Activated CD8-positive, alpha-beta T cell treated with anti-CD3 and anti-CD28 coated beads for 36 hours (primary cell): ENCODE results near the gene PPP1R15A. TPM values are rescaled to one million over a fixed set of nuclear protein-coding genes. Genes with fewer than 3 reads are reported as not detected.

Experiments
- ATAC-seq: fragments of 200-7000 bp; cut with Tn5 transposase; one replicate; pipeline ENCODE4 v1.10.0; 2021; ENCODE audit warnings: mild to moderate bottlenecking, moderate library complexity
- CTCF ChIA-PET: fragments of 350-600 bp; sonication (Branson Sonifier 250); formaldehyde crosslinking; loops from one replicate; lab custom pipeline; 2021; ENCODE audit warnings: antibody characterized with exemption; lab: Charles Lee
- POLR2A ChIA-PET: fragments of 350-600 bp; sonication (Branson Sonifier 250); formaldehyde crosslinking; loops from one replicate; lab custom pipeline; 2021; ENCODE audit warnings: antibody characterized with exemption; lab: Charles Lee
- DNase-seq: peaks from one replicate; pipeline ENCODE4 v3.0.0-alpha.2; 2020
- H3K27ac Mint-ChIP-seq: one replicate; pipeline ENCODE4 v1.8.0; 2021; ENCODE audit warnings: mild to moderate bottlenecking, mixed read lengths
- H3K27me3 Mint-ChIP-seq: one replicate; pipeline ENCODE4 v1.8.0; 2021; ENCODE audit warnings: mixed read lengths
- H3K36me3 Mint-ChIP-seq: one replicate; pipeline ENCODE4 v1.8.0; 2021; ENCODE audit warnings: low read depth, mixed read lengths
- H3K4me1 Mint-ChIP-seq: one replicate; pipeline ENCODE4 v1.8.0; 2021; ENCODE audit warnings: low read depth, mixed read lengths
- H3K4me3 Mint-ChIP-seq: one replicate; pipeline ENCODE4 v1.8.0; 2021; ENCODE audit warnings: mild to moderate bottlenecking, moderate library complexity, mixed read lengths
- H3K9me3 Mint-ChIP-seq: one replicate; pipeline ENCODE4 v1.8.0; 2021; ENCODE audit warnings: mixed read lengths
- CTCF ChIP-seq: fragments of 200-600 bp; IDR thresholded peaks from one replicate; pipeline ENCODE4 v1.8.0; 2022; ENCODE audit warnings: antibody characterized with exemption, mild to moderate bottlenecking
- intact Hi-C: fragments of 100-400 bp; cut with micrococcal nuclease; formaldehyde crosslinking; loops from one replicate; pipeline ENCODE4 v1.10.0; 2022
- total RNA-seq, 2 experiments: library from RNA; stranded (reverse); gene quantifications; one replicate each; pipeline ENCODE4 v1.2.3, GENCODE V29; 2021

Gene PPP1R15A
- total RNA-seq, 2 experiments from 2014 or later = 77.8 to 81.2 TPM

GRCh38 chr19:48921721-48922500, 49.7 kb downstream of the PPP1R15A start:
- CTCF ChIA-PET = no interaction called here
- POLR2A ChIA-PET = no interaction called here
- ATAC-seq = no peak
- H3K27ac Mint-ChIP-seq = no peak overlapping the region
- TF ChIP-seq CTCF = no peak
- H3K4me1 Mint-ChIP-seq = peaks cover 3% of the 10 kb centered on the region
- no peaks in the 10 kb centered on the region for H3K27me3 Mint-ChIP-seq
- no peak for DNase-seq
- peaks cover 17% of the 10 kb centered on the region for H3K36me3 Mint-ChIP-seq
- intact Hi-C loops = no loop called here
- no peak overlapping the region for H3K4me3 Mint-ChIP-seq
- H3K9me3 Mint-ChIP-seq = no peaks in the 10 kb centered on the region

- Mint-ChIP-seq H3K27me3 (no peaks in the 10 kb centered on the region), H3K36me3 (peaks cover 17% of the 10 kb centered on the region), H3K4me3 (no peak overlapping the region), H3K27ac (no peak overlapping the region), H3K9me3 (no peaks in the 10 kb centered on the region), H3K4me1 (peaks cover 5% of the 10 kb centered on the region)
- POLR2A ChIA-PET = no interaction called here
- intact Hi-C loops = no loop called here
- DNase-seq (no peak), ATAC-seq (no peak)
- CTCF ChIA-PET = no interaction called here
- no peak for TF ChIP-seq CTCF
Measured at GRCh38 chr19:48922548-48923490, 50.6 kb downstream of the PPP1R15A start.

- H3K4me3 Mint-ChIP-seq = no peak overlapping the region
- POLR2A ChIA-PET = interaction anchor here (1.2 to 1.6 kb wide), 2 partner anchors 11 to 45 kb away, joined by 3 to 4 read pairs; no protein-coding TSS in a partner anchor
- intact Hi-C loops = no loop called here
- DNase-seq (peak; percentile 39), ATAC-seq (peak; percentile 51)
- H3K27ac Mint-ChIP-seq = no peak overlapping the region
- no peak for TF ChIP-seq CTCF
- H3K9me3 Mint-ChIP-seq = no peaks in the 10 kb centered on the region
- peaks cover 5% of the 10 kb centered on the region for H3K4me1 Mint-ChIP-seq
- no peaks in the 10 kb centered on the region for H3K27me3 Mint-ChIP-seq
- CTCF ChIA-PET = interaction anchor here (1.2 to 2.4 kb wide), 2 partner anchors 49 to 83 kb away, joined by 3 to 6 read pairs; no protein-coding TSS in a partner anchor
- H3K36me3 Mint-ChIP-seq = peaks cover 10% of the 10 kb centered on the region
Measured at GRCh38 chr19:48925240-48925843, 53.1 kb downstream of the PPP1R15A start.

Other genes with a start within 250 kb of the PPP1R15A start
- 10 to 100 TPM; 10.8 to 13.1 TPM for gene DBP, start 235.0 kb upstream of the PPP1R15A start, total RNA-seq
- 10 to 100 TPM; 11.1 to 13.0 TPM for gene CA11, start 226.2 kb upstream of the PPP1R15A start, total RNA-seq
- under 1 TPM; 0.16 to 0.83 TPM for gene NTN5, start 199.4 kb upstream of the PPP1R15A start, total RNA-seq
- not detected for gene FUT2, start 176.4 kb upstream of the PPP1R15A start, total RNA-seq
- 1 to 10 TPM in 1 of 2 experiments, under 1 TPM in 1; 0.56 to 1.0 TPM for gene MAMSTR, start 152.7 kb upstream of the PPP1R15A start, total RNA-seq
- gene RASIP1, start 131.8 kb upstream of the PPP1R15A start, total RNA-seq = 1 to 10 TPM in 1 of 2 experiments, under 1 TPM in 1; 0.72 to 1.2 TPM
- gene IZUMO1, start 125.5 kb upstream of the PPP1R15A start, total RNA-seq = not detected
- under 1 TPM; 0.09 to 0.11 TPM for gene FUT1, start 119.8 kb upstream of the PPP1R15A start, total RNA-seq
- not detected for gene FGF21, start 116.9 kb upstream of the PPP1R15A start, total RNA-seq
- gene BCAT2, start 61.4 kb upstream of the PPP1R15A start, total RNA-seq = 10 to 100 TPM; 59.5 to 63.3 TPM
- under 1 TPM; 0.47 to 0.56 TPM for gene HSD17B14, start 35.9 kb upstream of the PPP1R15A start, total RNA-seq
- gene PLEKHA4, start 3.8 kb upstream of the PPP1R15A start, total RNA-seq = 1 to 10 TPM; 9.4 to 9.7 TPM
- under 1 TPM; 0.68 to 0.85 TPM for gene TULP2, start 26.3 kb downstream of the PPP1R15A start, total RNA-seq
- gene NUCB1, start 27.9 kb downstream of the PPP1R15A start, total RNA-seq = 100 to 1,000 TPM; 102 to 114 TPM
- gene DHDH, start 61.3 kb downstream of the PPP1R15A start, total RNA-seq = 1 to 10 TPM; 1.4 to 2.8 TPM
- 100 to 1,000 TPM; 182 to 189 TPM for gene BAX, start 82.5 kb downstream of the PPP1R15A start, total RNA-seq
- 1,000 to 10,000 TPM; 1,296 to 1,324 TPM for gene FTL, start 92.9 kb downstream of the PPP1R15A start, total RNA-seq
- gene GYS1, start 120.9 kb downstream of the PPP1R15A start, total RNA-seq = 10 to 100 TPM; 58.1 to 58.7 TPM
- gene RUVBL2, start 121.5 kb downstream of the PPP1R15A start, total RNA-seq = 100 to 1,000 TPM; 175 to 176 TPM
- gene LHB, start 144.7 kb downstream of the PPP1R15A start, total RNA-seq = not detected
- gene CGB3, start 151.9 kb downstream of the PPP1R15A start, total RNA-seq = not detected
- gene CGB2, start 159.5 kb downstream of the PPP1R15A start, total RNA-seq = not detected
- gene CGB1, start 164.5 kb downstream of the PPP1R15A start, total RNA-seq = not detected
- not detected for gene CGB5, start 171.4 kb downstream of the PPP1R15A start, total RNA-seq
- not detected for gene CGB8, start 176.7 kb downstream of the PPP1R15A start, total RNA-seq
- not detected for gene CGB7, start 185.3 kb downstream of the PPP1R15A start, total RNA-seq
- not detected for gene NTF4, start 192.4 kb downstream of the PPP1R15A start, total RNA-seq
- gene KCNA7, start 200.3 kb downstream of the PPP1R15A start, total RNA-seq = not detected
- 100 to 1,000 TPM; 187 to 188 TPM for gene SNRNP70, start 213.0 kb downstream of the PPP1R15A start, total RNA-seq
- 1 to 10 TPM; 2.1 to 4.4 TPM for gene LIN7B, start 241.9 kb downstream of the PPP1R15A start, total RNA-seq
- 1 to 10 TPM; 1.5 to 2.0 TPM for gene C19orf73, start 246.7 kb downstream of the PPP1R15A start, total RNA-seq
- gene PPFIA3, start 247.1 kb downstream of the PPP1R15A start, total RNA-seq = 1 to 10 TPM; 3.9 to 5.1 TPM